HEK293 (cell line): ENCODE measurements around the gene CMKLR1.

Experiments used
- CTCF ChIA-PET: fragments of 350-600 bp; formaldehyde crosslinking; extraction: SDS; loops from one replicate; lab custom pipeline; 2021; ENCODE audit warnings: antibody characterized with exemption; lab: Yijun Ruan, JAX
- POLR2A ChIA-PET: fragments of 300-600 bp; formaldehyde crosslinking; extraction: SDS; loops from one replicate; lab custom pipeline; 2020; ENCODE audit warnings: antibody characterized with exemption, inconsistent platforms; lab: Yijun Ruan, JAX
- H3K27ac ChIP-seq: fragments of 200-500 bp; sonication (Bioruptor generic); 2 replicates; pipeline ENCODE4 v1.5.1; 2014; ENCODE audit warnings: low read depth, low read length, control low read depth, inconsistent platforms; ENCODE audit errors: extremely low read depth
- H3K36me3 ChIP-seq, 2 experiments: fragments of 200-500 bp in 1 of 2; sonication (Bioruptor generic) in 1 of 2; 1 replicate in 1 of 2; 2 replicates in 1 of 2; pipeline ENCODE4 v1.5.1; 2014 to 2017; ENCODE audit warnings: inconsistent platforms in 2 of 2, low read length in 2 of 2; ENCODE audit not compliant: control insufficient read depth in 2 of 2, insufficient read depth in 1 of 2
- H3K4me1 ChIP-seq: fragments of 200-500 bp; sonication (Bioruptor generic); 2 replicates; pipeline ENCODE4 v1.5.1; 2014; ENCODE audit warnings: mild to moderate bottlenecking, low read length, inconsistent platforms; ENCODE audit not compliant: control insufficient read depth, insufficient read depth
- H3K4me3 ChIP-seq: 2 replicates; pipeline ENCODE4 v1.5.1; 2011; ENCODE audit warnings: low read depth, mild to moderate bottlenecking, control low read depth, low read length, moderate library complexity
- H3K9me3 ChIP-seq: fragments of 200-500 bp; sonication (Bioruptor generic); 2 replicates; pipeline ENCODE4 v1.5.1; 2014; ENCODE audit warnings: low read depth, low read length, inconsistent platforms; ENCODE audit not compliant: control insufficient read depth, insufficient read depth
- BCL11A ChIP-seq: fragments of 450-650 bp; formaldehyde crosslinking; IDR thresholded peaks from 2 replicates; pipeline ENCODE4 v1.5.1; 2016; ENCODE audit warnings: low read depth, missing biosample characterization, missing genetic modification characterization
- HOXA7 ChIP-seq: sonication (generic); formaldehyde crosslinking; IDR thresholded peaks from 2 replicates; pipeline ENCODE4 v1.8.1; 2022; ENCODE audit warnings: missing genetic modification reagents, borderline replicate concordance
- HOXD13 ChIP-seq: sonication (generic); formaldehyde crosslinking; IDR thresholded peaks from 2 replicates; pipeline ENCODE4 v1.8.0; 2022; ENCODE audit warnings: missing genetic modification reagents, borderline replicate concordance
- KLF8 ChIP-seq: fragments of 450-650 bp; formaldehyde crosslinking; IDR thresholded peaks from 2 replicates; pipeline ENCODE4 v1.5.1; 2016; ENCODE audit warnings: missing biosample characterization, missing genetic modification characterization
- MEIS1 ChIP-seq: sonication (generic); formaldehyde crosslinking; IDR thresholded peaks from 2 replicates; pipeline ENCODE4 v1.8.1; 2022; ENCODE audit warnings: missing genetic modification reagents, mild to moderate bottlenecking, borderline replicate concordance
- SP2 ChIP-seq: fragments of 450-650 bp; formaldehyde crosslinking; IDR thresholded peaks from 2 replicates; pipeline ENCODE4 v1.5.1; 2016; ENCODE audit warnings: missing biosample characterization, missing genetic modification characterization
- TRIM28 ChIP-seq: IDR thresholded peaks from 2 replicates; pipeline ENCODE4 v1.6.1; 2011; ENCODE audit warnings: low read length, control low read depth, borderline replicate concordance
- ZIC2 ChIP-seq: fragments of 450-650 bp; formaldehyde crosslinking; IDR thresholded peaks from 2 replicates; pipeline ENCODE4 v1.5.1; 2016; ENCODE audit warnings: missing biosample characterization, missing genetic modification characterization
- ZNF112 ChIP-seq: fragments of 450-650 bp; formaldehyde crosslinking; IDR thresholded peaks from 2 replicates; pipeline ENCODE4 v1.5.0; 2017; ENCODE audit warnings: missing biosample characterization, missing genetic modification characterization
- ZNF146 ChIP-seq: fragments of 450-650 bp; formaldehyde crosslinking; IDR thresholded peaks from 2 replicates; pipeline ENCODE4 v1.5.1; 2016; ENCODE audit warnings: missing biosample characterization, missing genetic modification characterization
- ZNF211 ChIP-seq: fragments of 450-650 bp; formaldehyde crosslinking; IDR thresholded peaks from 2 replicates; pipeline ENCODE4 v1.5.1; 2016; ENCODE audit warnings: low read depth, missing biosample characterization, missing genetic modification characterization
- ZNF24 ChIP-seq: fragments of 450-650 bp; formaldehyde crosslinking; IDR thresholded peaks from 2 replicates; pipeline ENCODE4 v1.5.1; 2016; ENCODE audit warnings: missing biosample characterization, missing genetic modification characterization
- ZNF510 ChIP-seq: fragments of 450-650 bp; formaldehyde crosslinking; IDR thresholded peaks from 2 replicates; pipeline ENCODE4 v1.5.1; 2018; ENCODE audit warnings: mild to moderate bottlenecking, missing genetic modification characterization, missing biosample characterization; ENCODE audit not compliant: insufficient replicate concordance
- ZNF626 ChIP-seq: fragments of 450-650 bp; sonication (Bioruptor Pico); formaldehyde crosslinking; IDR thresholded peaks from 2 replicates; pipeline ENCODE4 v1.5.1; 2018; ENCODE audit warnings: missing biosample characterization, missing genetic modification characterization, inconsistent platforms
- ZNF660 ChIP-seq: fragments of 450-650 bp; IDR thresholded peaks from 2 replicates; pipeline ENCODE4 v1.5.1; 2018; ENCODE audit warnings: missing biosample characterization, mild to moderate bottlenecking, missing genetic modification characterization
- TF ChIP-seq, protein P1 (sequence below): fragments of 450-650 bp; formaldehyde crosslinking; IDR thresholded peaks from 2 replicates; pipeline ENCODE4 v1.5.0; 2017; ENCODE audit warnings: missing biosample characterization, missing genetic modification characterization, borderline replicate concordance
- TF ChIP-seq, protein P2 (sequence below): fragments of 450-650 bp; formaldehyde crosslinking; IDR thresholded peaks from 2 replicates; pipeline ENCODE4 v1.5.1; 2016; ENCODE audit warnings: missing biosample characterization, missing genetic modification characterization
- TF ChIP-seq, protein P3 (sequence below): fragments of 450-650 bp; formaldehyde crosslinking; IDR thresholded peaks from 2 replicates; pipeline ENCODE4 v1.5.1; 2017; ENCODE audit warnings: missing biosample characterization, missing genetic modification characterization
- TF ChIP-seq, protein P4 (sequence below): fragments of 450-650 bp; formaldehyde crosslinking; IDR thresholded peaks from 2 replicates; pipeline ENCODE4 v1.5.1; 2016; ENCODE audit warnings: missing biosample characterization, missing genetic modification characterization
- TF ChIP-seq, protein P5 (sequence below): fragments of 450-650 bp; formaldehyde crosslinking; IDR thresholded peaks from 2 replicates; pipeline ENCODE4 v1.5.1; 2016; ENCODE audit warnings: missing biosample characterization, missing genetic modification characterization
- TF ChIP-seq, protein P6 (sequence below): IDR thresholded peaks from 2 replicates; pipeline ENCODE4 v1.6.1; 2011; ENCODE audit warnings: mild to moderate bottlenecking, low read depth, low read length, borderline replicate concordance

The CMKLR1 gene

DNA sequence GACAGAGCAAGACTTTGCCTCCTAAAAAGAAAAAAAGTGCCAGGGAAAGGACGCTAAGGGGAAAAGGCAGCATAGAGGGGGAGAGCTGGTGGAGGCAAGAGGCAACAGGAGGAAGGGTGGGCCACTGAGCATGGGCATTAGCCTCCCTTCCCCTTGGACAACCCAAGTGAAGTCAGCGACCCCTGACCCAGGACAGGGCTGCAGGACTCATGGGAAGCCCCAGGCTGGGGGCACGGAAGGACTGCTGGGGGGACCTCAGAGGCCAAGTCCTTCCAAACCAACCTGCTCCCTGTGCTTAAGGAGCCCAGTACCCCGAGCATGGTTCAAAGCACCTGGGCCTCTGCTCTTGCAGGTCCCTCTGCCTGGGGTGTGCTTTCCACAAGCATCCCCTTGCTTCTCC, 27.5 kb downstream of the CMKLR1 start (continued):
- TF ChIP-seq, protein P1, sequence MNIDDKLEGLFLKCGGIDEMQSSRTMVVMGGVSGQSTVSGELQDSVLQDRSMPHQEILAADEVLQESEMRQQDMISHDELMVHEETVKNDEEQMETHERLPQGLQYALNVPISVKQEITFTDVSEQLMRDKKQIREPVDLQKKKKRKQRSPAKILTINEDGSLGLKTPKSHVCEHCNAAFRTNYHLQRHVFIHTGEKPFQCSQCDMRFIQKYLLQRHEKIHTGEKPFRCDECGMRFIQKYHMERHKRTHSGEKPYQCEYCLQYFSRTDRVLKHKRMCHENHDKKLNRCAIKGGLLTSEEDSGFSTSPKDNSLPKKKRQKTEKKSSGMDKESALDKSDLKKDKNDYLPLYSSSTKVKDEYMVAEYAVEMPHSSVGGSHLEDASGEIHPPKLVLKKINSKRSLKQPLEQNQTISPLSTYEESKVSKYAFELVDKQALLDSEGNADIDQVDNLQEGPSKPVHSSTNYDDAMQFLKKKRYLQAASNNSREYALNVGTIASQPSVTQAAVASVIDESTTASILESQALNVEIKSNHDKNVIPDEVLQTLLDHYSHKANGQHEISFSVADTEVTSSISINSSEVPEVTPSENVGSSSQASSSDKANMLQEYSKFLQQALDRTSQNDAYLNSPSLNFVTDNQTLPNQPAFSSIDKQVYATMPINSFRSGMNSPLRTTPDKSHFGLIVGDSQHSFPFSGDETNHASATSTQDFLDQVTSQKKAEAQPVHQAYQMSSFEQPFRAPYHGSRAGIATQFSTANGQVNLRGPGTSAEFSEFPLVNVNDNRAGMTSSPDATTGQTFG (tag by site-specific recombination) = no peak
- no peak for TF ChIP-seq ZNF24
- TF ChIP-seq, all 188 proteins: peak for 0

DNA sequence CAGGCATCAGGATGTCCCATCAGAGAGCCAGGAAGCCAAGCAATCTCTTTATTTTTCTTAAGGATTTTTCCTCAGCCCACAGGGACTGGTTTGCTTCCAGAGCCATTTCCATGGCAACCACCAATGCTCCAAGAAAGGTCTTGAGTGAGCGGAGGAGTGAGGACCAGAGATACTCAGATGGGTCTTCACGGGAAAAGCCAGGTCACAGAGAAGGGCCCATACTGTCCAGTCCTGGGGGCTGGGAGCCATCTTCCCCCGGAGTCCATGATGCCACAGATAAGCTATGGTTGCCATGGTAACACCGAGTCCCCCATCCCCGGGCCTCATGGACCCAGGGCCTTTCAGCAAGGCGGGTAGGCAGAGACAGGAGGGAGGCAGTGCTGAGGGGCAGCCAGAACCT, 28.6 kb downstream of the CMKLR1 start:
- Histone ChIP-seq H3K4me1 (no peaks in the 10 kb centered on the region), H3K27ac (no peak overlapping the region)

More for the DNA sequence above, 28.6 kb downstream of the CMKLR1 start:
- ChIA-PET CTCF (no interaction called here), POLR2A (no interaction called here)
- Histone ChIP-seq H3K9me3 (no peaks in the 10 kb centered on the region), H3K4me3 (no peak overlapping the region), H3K36me3 (no peaks in the 10 kb centered on the region)
- TF ChIP-seq ZNF660 = no peak
- no peak for TF ChIP-seq SP2 (tag by site-specific recombination)
- TF ChIP-seq, protein P2, sequence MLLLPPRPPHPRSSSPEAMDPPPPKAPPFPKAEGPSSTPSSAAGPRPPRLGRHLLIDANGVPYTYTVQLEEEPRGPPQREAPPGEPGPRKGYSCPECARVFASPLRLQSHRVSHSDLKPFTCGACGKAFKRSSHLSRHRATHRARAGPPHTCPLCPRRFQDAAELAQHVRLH = no peak
- TF ChIP-seq ZIC2 (tag by site-specific recombination) = no peak
- TF ChIP-seq, protein P3, sequence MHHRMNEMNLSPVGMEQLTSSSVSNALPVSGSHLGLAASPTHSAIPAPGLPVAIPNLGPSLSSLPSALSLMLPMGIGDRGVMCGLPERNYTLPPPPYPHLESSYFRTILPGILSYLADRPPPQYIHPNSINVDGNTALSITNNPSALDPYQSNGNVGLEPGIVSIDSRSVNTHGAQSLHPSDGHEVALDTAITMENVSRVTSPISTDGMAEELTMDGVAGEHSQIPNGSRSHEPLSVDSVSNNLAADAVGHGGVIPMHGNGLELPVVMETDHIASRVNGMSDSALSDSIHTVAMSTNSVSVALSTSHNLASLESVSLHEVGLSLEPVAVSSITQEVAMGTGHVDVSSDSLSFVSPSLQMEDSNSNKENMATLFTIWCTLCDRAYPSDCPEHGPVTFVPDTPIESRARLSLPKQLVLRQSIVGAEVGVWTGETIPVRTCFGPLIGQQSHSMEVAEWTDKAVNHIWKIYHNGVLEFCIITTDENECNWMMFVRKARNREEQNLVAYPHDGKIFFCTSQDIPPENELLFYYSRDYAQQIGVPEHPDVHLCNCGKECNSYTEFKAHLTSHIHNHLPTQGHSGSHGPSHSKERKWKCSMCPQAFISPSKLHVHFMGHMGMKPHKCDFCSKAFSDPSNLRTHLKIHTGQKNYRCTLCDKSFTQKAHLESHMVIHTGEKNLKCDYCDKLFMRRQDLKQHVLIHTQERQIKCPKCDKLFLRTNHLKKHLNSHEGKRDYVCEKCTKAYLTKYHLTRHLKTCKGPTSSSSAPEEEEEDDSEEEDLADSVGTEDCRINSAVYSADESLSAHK (tag by site-specific recombination) = no peak
- TF ChIP-seq ZNF146 = no peak
- TF ChIP-seq, protein P4, sequence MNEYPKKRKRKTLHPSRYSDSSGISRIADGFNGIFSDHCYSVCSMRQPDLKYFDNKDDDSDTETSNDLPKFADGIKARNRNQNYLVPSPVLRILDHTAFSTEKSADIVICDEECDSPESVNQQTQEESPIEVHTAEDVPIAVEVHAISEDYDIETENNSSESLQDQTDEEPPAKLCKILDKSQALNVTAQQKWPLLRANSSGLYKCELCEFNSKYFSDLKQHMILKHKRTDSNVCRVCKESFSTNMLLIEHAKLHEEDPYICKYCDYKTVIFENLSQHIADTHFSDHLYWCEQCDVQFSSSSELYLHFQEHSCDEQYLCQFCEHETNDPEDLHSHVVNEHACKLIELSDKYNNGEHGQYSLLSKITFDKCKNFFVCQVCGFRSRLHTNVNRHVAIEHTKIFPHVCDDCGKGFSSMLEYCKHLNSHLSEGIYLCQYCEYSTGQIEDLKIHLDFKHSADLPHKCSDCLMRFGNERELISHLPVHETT (tag by site-specific recombination) = no peak
- TF ChIP-seq ZNF626 (tag by site-specific recombination) = no peak
- TF ChIP-seq BCL11A (tag by site-specific recombination) = no peak
- no peak for TF ChIP-seq HOXA7 (CRISPR knock-in tag)
- no peak for TF ChIP-seq ZNF112 (tag by site-specific recombination)
- no peak for TF ChIP-seq TRIM28
- no peak for TF ChIP-seq KLF8 (tag by site-specific recombination)
- TF ChIP-seq ZNF211 (tag by site-specific recombination) = no peak
- TF ChIP-seq HOXD13 (CRISPR knock-in tag) = no peak
- no peak for TF ChIP-seq MEIS1 (CRISPR knock-in tag)
- TF ChIP-seq ZNF510 (tag by site-specific recombination) = no peak
- TF ChIP-seq, protein P5, sequence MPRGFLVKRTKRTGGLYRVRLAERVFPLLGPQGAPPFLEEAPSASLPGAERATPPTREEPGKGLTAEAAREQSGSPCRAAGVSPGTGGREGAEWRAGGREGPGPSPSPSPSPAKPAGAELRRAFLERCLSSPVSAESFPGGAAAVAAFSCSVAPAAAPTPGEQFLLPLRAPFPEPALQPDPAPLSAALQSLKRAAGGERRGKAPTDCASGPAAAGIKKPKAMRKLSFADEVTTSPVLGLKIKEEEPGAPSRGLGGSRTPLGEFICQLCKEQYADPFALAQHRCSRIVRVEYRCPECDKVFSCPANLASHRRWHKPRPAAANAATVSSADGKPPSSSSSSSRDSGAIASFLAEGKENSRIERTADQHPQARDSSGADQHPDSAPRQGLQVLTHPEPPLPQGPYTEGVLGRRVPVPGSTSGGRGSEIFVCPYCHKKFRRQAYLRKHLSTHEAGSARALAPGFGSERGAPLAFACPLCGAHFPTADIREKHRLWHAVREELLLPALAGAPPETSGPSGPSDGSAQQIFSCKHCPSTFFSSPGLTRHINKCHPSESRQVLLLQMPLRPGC (tag by site-specific recombination) = no peak
- TF ChIP-seq, protein P6, sequence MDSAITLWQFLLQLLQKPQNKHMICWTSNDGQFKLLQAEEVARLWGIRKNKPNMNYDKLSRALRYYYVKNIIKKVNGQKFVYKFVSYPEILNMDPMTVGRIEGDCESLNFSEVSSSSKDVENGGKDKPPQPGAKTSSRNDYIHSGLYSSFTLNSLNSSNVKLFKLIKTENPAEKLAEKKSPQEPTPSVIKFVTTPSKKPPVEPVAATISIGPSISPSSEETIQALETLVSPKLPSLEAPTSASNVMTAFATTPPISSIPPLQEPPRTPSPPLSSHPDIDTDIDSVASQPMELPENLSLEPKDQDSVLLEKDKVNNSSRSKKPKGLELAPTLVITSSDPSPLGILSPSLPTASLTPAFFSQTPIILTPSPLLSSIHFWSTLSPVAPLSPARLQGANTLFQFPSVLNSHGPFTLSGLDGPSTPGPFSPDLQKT = no peak
- TF ChIP-seq, all 188 proteins: peak for 0
